Upper lobe of left lung (tissue), 6 donors: ENCODE measurements around the gene FBXO41. TPM values are rescaled to one million over a fixed set of nuclear protein-coding genes. Genes with fewer than 3 reads are reported as not detected.

Experiments
- ATAC-seq, 2 donors: fragments of 200-7000 bp; cut with Tn5 transposase; one replicate each; pipeline ENCODE4 v1.9.1; 2022; ENCODE audit warnings: mild to moderate bottlenecking in 2 of 2, moderate library complexity in 2 of 2; ENCODE audit not compliant: low FRiP score in 2 of 2
- DNase-seq, 2 donors: peaks; one replicate each; pipeline ENCODE4 v3.0.0-alpha.2; 2019 to 2020
- H3K27ac ChIP-seq, 4 donors: fragments of 200-600 bp; sonication (generic); one replicate each; pipeline ENCODE4 v1.5.1; 2016 to 2019
- H3K27me3 ChIP-seq, 4 donors: fragments of 200-600 bp; sonication (generic); one replicate each; pipeline ENCODE4 v1.5.1; 2017 to 2019
- H3K36me3 ChIP-seq, 4 donors: fragments of 200-600 bp; sonication (generic); one replicate each; pipeline ENCODE4 v1.5.1; 2016 to 2019
- H3K4me1 ChIP-seq, 4 donors: fragments of 200-600 bp; sonication (generic); one replicate each; pipeline ENCODE4 v1.5.1; 2018 to 2019
- H3K4me3 ChIP-seq, 4 donors: fragments of 200-600 bp; sonication (generic); one replicate each; pipeline ENCODE4 v1.5.1; 2017 to 2019; ENCODE audit warnings: mild to moderate bottlenecking in 2 of 4, moderate library complexity in 1 of 4
- H3K9me3 ChIP-seq, 4 donors: fragments of 200-600 bp; sonication (generic); one replicate each; pipeline ENCODE4 v1.5.1; 2018 to 2019
- CTCF ChIP-seq, 6 experiments: fragments of 450-650 bp in 4 of 6; fragments of 200-600 bp in 2 of 6; sonication (generic) in 2 of 6; IDR thresholded peaks; one replicate each; pipeline ENCODE4 v1.5.1; 2016 to 2019; ENCODE audit warnings: antibody characterized with exemption in 6 of 6
- EP300 ChIP-seq, 4 donors: sonication (generic); formaldehyde crosslinking; IDR thresholded peaks; one replicate each; pipeline ENCODE4 v1.5.1; 2017; ENCODE audit warnings: antibody characterized with exemption in 4 of 4, control low read depth in 2 of 4
- POLR2A ChIP-seq, 4 donors: fragments of 450-650 bp; IDR thresholded peaks; one replicate each; pipeline ENCODE4 v1.5.1; 2016 to 2017; ENCODE audit warnings: antibody characterized with exemption in 4 of 4, mild to moderate bottlenecking in 2 of 4
- POLR2AphosphoS5 ChIP-seq, 2 donors: sonication (generic); formaldehyde crosslinking; IDR thresholded peaks; one replicate each; pipeline ENCODE4 v1.5.1; 2017; ENCODE audit warnings: antibody characterized with exemption in 2 of 2
- WGBS, 2 donors: methylation state at CpG; one replicate each; pipeline ENCODE4 v1.1.5; 2017 to 2018; 5-methylcytosine and 5-hydroxymethylcytosine counted together
- total RNA-seq, 6 donors: library from RNA; depleted of rRNA in 4 of 6; stranded (reverse); fragments of >200 nt in 4 of 6; gene quantifications; one replicate each; pipeline versions ENCODE4 v1.1.0 to v1.2.1, GENCODE V29; 2016 to 2021
- donor health status: DM: no; HTN: no; CAD: no; lungs with moderate emphysema.
- donor health status: DM: no; HTN: yes; CAD: no; lungs with severe emphysema.

The FBXO41 gene
- total RNA-seq, 6 donors from 2014 or later: 1.5 to 9.4 (median 3.9) TPM

- H3K36me3 ChIP-seq: no peaks in the 10 kb centered on the region
- peaks cover 9 to 13% (median 12%) of the 10 kb centered on the region in 4 donors for H3K4me1 ChIP-seq
- no peak overlapping the region for H3K4me3 ChIP-seq
- H3K27me3 ChIP-seq: peaks cover 0 to 32% (median 10%) of the 10 kb centered on the region in 4 donors
- 57 to 62% methylated on average over 4 of the region's 4 CpGs for WGBS, 2 donors
- ATAC-seq: no peak
- no peak overlapping the region for H3K27ac ChIP-seq
- DNase-seq: no peak
- TF ChIP-seq CTCF (IDR thresholded peaks at IDR 0.05): no peak
- TF ChIP-seq POLR2A (IDR thresholded peaks at IDR 0.05): no peak
- TF ChIP-seq EP300 (IDR thresholded peaks at IDR 0.05): no peak
- TF ChIP-seq POLR2AphosphoS5 (IDR thresholded peaks at IDR 0.05): no peak
- H3K9me3 ChIP-seq: peaks cover 0 to 4% (median 2%) of the 10 kb centered on the region in 4 donors
Observed at GRCh38 chr2:73297586-73297985, 13.3 kb upstream of the FBXO41 start.

- peaks cover 0 to 36% (median 14%) of the 10 kb centered on the region in 4 donors for H3K27me3 ChIP-seq
- no peak for DNase-seq
- H3K4me3 ChIP-seq: no peak overlapping the region
- peaks cover 0 to 4% (median 2%) of the 10 kb centered on the region in 4 donors for H3K9me3 ChIP-seq
- H3K27ac ChIP-seq: no peak overlapping the region
- H3K4me1 ChIP-seq: peaks cover 9 to 18% (median 14%) of the 10 kb centered on the region in 4 donors
- ATAC-seq: no peak
- no peak for TF ChIP-seq EP300 (IDR thresholded peaks at IDR 0.05)
- TF ChIP-seq POLR2AphosphoS5 (IDR thresholded peaks at IDR 0.05): no peak
- TF ChIP-seq CTCF (IDR thresholded peaks at IDR 0.05): no peak
- no peaks in the 10 kb centered on the region for H3K36me3 ChIP-seq
- 12 to 14% methylated on average over 2 of the region's 2 CpGs for WGBS, 2 donors
Observed at GRCh38 chr2:73297151-73297559, 12.9 kb upstream of the FBXO41 start.

DNA sequence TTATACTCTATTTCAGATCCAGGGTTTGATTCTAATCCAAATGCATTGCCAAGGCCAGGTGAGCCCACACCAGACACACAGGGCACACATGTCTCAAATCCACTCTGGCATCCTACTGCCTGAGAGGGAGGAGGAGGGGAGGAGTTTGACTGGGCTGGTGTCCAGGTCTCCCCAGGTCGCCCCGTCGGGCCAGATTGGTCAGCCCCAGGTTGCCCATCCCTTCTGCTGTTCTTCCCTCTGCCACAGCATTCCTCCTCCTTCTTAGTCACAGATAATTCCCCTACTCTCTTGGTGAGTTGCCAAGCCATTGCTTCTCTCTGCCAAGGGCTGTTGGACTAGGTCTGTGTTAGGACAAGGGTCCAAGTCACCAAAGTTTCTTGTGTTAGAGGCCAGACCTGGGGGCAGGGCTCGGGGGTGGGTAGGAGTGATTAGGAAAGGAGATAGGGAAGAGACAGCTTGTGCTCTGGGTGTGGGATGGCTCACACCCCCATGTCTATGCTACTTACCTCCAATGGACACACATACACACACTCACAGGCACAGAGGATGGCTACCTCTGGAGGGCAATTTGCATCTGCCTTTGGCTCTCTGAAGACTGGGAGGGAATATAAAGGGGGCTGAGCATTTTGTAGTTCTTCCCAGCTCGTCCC, 11.6 kb upstream of the FBXO41 start:
- DNase-seq (peak in 1 of 2 donors; percentile 22), ATAC-seq (no peak)
- Histone ChIP-seq H3K9me3 (peaks cover 0 to 4% (median 2%) of the 10 kb centered on the region in 4 donors), H3K27ac (no peak overlapping the region), H3K4me1 (peaks cover 14 to 30% (median 25%) of the 10 kb centered on the region in 4 donors), H3K27me3 (peaks cover 0 to 49% (median 25%) of the 10 kb centered on the region in 4 donors), H3K36me3 (no peaks in the 10 kb centered on the region), H3K4me3 (no peak overlapping the region)
- TF ChIP-seq POLR2A (IDR thresholded peaks at IDR 0.05): no peak
- no peak for TF ChIP-seq CTCF (IDR thresholded peaks at IDR 0.05)
- TF ChIP-seq POLR2AphosphoS5 (IDR thresholded peaks at IDR 0.05): no peak
- TF ChIP-seq EP300 (IDR thresholded peaks at IDR 0.05): no peak
- 33 to 50% methylated on average over 5 of the region's 5 CpGs for WGBS, 2 donors

DNA sequence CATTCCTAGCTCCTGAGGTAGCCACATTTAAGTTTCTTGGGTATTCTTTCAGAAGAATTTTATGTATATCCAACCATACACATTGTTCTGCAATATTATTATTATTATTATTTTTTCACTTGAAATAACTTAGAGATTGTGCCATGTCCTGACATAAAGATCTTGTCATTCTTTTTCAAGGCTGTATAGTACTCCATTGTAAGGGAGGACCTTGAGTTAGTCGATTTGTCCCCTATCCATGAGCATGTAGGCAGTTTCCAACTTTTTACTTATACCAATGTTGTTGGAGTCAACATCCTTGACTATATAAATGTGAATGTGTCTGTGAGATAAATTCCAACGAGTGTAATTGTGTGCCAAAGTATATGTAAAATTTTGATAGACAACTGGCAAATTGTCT, 10.0 kb upstream of the FBXO41 start:
- DNase-seq: no peak
- TF ChIP-seq EP300 (IDR thresholded peaks at IDR 0.05): no peak
- TF ChIP-seq POLR2A (IDR thresholded peaks at IDR 0.05): no peak
- no peak for TF ChIP-seq CTCF (IDR thresholded peaks at IDR 0.05)
- no peak for TF ChIP-seq POLR2AphosphoS5 (IDR thresholded peaks at IDR 0.05)
- Histone ChIP-seq H3K27me3 (peaks cover 0 to 54% (median 28%) of the 10 kb centered on the region in 4 donors), H3K9me3 (peaks cover 0 to 4% (median 2%) of the 10 kb centered on the region in 4 donors), H3K36me3 (no peaks in the 10 kb centered on the region), H3K4me3 (no peak overlapping the region), H3K4me1 (peaks cover 14 to 31% (median 25%) of the 10 kb centered on the region in 4 donors), H3K27ac (no peak overlapping the region)
- WGBS, 2 donors: 92 to 93% methylated on average over 2 of the region's 2 CpGs
- no peak for ATAC-seq
